GM18505 (cell line): ENCODE measurements around the gene JAM3.

ENCODE experiments used
- ATAC-seq: cut with Tn5 transposase; IDR thresholded peaks from one replicate; pipeline ENCODE4 v1.9.1; 2021; ENCODE audit not compliant: unreplicated experiment
- POLR2A ChIP-seq: IDR thresholded peaks from 4 replicates; pipeline ENCODE4 v1.6.1; 2011; ENCODE audit warnings: borderline replicate concordance; ENCODE audit not compliant: insufficient read depth, insufficient read length; ENCODE audit errors: extremely low read depth

Gene JAM3

GRCh38 chr11:134120143-134120850 lies 51.4 kb downstream of the JAM3 start:
- TF ChIP-seq POLR2A: no peak
- ATAC-seq: no peak

- ATAC-seq: no peak
- TF ChIP-seq POLR2A: no peak
Observed at GRCh38 chr11:134120921-134121526, 52.2 kb downstream of the JAM3 start.

- no peak for ATAC-seq
- TF ChIP-seq POLR2A: no peak
Observed at GRCh38 chr11:134124660-134125451, 56.0 kb downstream of the JAM3 start.

- no peak for ATAC-seq
- TF ChIP-seq POLR2A: no peak
Observed at GRCh38 chr11:134125507-134125906, 56.6 kb downstream of the JAM3 start.

- ATAC-seq: no peak
- no peak for TF ChIP-seq POLR2A
Observed at GRCh38 chr11:134126217-134126822, 57.4 kb downstream of the JAM3 start.

GRCh38 chr11:134131628-134132244 lies 62.9 kb downstream of the JAM3 start:
- TF ChIP-seq POLR2A: no peak
- ATAC-seq: no peak

GRCh38 chr11:134132808-134133207 lies 63.9 kb downstream of the JAM3 start:
- TF ChIP-seq POLR2A: no peak
- no peak for ATAC-seq

- ATAC-seq: no peak
- no peak for TF ChIP-seq POLR2A
Observed at GRCh38 chr11:134134167-134134566, 65.3 kb downstream of the JAM3 start.

GRCh38 chr11:134138376-134138775 lies 69.5 kb downstream of the JAM3 start:
- TF ChIP-seq POLR2A: no peak
- ATAC-seq: no peak

- TF ChIP-seq POLR2A: no peak
Observed at GRCh38 chr11:134139303-134139872, 70.5 kb downstream of the JAM3 start.

GRCh38 chr11:134139873-134140331 lies 71.0 kb downstream of the JAM3 start:
- no peak for TF ChIP-seq POLR2A
- peak; percentile 80 for ATAC-seq

More at GRCh38 chr11:134139303-134139872, 70.5 kb downstream of the JAM3 start:
- no peak for ATAC-seq

- no peak for ATAC-seq
- no peak for TF ChIP-seq POLR2A
Observed at GRCh38 chr11:134140961-134141490, 72.2 kb downstream of the JAM3 start.

GRCh38 chr11:134142536-134142935 lies 73.7 kb downstream of the JAM3 start:
- no peak for TF ChIP-seq POLR2A
- no peak for ATAC-seq

GRCh38 chr11:134143801-134144200 lies 74.9 kb downstream of the JAM3 start:
- no peak for TF ChIP-seq POLR2A
- ATAC-seq: no peak
